ENCODE results near the gene CCDC71L.

CCDC71L gene

DNA sequence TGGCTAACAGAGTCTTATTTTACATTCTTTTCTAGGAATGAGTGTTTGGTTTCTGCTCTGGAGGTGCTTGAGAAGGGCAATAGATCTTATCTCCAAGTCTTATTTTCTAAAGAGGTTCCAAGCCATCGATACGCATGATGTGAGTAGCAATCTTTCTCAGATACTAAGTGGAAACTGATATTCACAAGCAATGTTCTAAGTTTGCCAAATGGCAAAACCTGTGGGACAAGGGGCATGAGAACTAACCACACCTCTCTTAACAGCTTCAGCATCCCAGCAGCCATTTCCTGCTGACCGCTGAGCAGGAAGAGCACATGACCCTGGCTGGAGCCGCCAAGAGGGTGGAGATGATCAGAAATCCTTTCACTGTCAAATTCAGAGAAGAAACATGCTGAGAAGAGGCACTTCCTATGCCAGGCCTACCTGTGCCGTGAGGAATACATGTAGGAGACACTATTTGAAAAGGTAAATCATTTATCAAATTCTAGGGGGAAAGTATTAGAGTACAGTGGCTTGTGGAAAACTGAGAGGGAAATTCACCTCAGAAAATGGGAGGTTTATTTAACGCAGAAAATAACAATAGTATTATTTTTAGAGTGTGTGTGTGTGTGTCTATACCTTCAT is 35.2 kb downstream of the CCDC71L start:
- TF ChIP-seq POU2F2 (IDR thresholded peaks at IDR 0.05; ENCODE audit: low read depth, low read length), result no peak
- TF ChIP-seq PAX5 (IDR thresholded peaks at IDR 0.05; ENCODE audit: insufficient read depth, low read length, severe bottlenecking), result no peak
- FAIRE-seq, result no peak
- no peak for DNase-seq (ENCODE audit: insufficient read length, low spot score)

DNA sequence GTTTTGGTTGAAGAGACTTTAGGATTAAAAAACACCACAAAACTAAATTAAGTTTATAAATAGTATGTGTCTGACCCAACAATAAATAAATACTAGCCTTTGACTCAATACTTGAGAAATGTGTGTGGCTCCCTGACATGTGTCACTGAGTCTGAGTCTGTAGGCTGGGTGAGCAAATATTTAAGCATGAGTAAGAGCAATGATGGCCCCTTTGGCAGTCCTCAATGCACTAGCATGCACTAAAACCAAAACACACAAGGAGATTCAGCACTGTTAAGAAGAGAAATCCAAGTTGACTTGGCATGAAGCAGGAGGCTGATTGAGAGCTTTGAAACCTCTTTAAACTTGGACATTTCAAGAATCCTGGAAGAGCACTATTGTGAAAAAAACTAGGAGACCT is 37.1 kb downstream of the CCDC71L start:
- TF ChIP-seq POU2F2 (IDR thresholded peaks at IDR 0.05; ENCODE audit: low read depth, low read length), result no peak
- TF ChIP-seq SPI1 (IDR thresholded peaks at IDR 0.05; ENCODE audit: low read depth, low read length), result no peak
- no peak for DNase-seq (ENCODE audit: insufficient read length, low spot score)
- FAIRE-seq, result no peak

DNA sequence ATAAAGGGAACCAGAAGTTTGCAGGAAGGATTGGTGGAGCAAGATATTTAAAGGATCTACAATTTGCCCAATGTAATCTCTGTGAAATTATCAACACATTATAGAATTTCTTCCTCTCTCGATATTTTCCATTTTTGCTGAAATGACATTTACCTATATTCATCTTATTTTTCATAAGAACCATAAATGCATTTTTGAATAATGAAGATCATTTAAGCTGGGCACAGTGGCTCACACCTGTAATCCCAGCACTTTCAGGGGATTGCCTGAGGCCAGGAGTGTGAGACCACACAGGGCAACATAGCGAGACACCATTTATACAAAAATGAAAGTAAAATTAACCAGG is 37.7 kb downstream of the CCDC71L start:
- TF ChIP-seq POLR2A (IDR thresholded peaks at IDR 0.05; ENCODE audit: low read depth, low read length) (no peak), POU2F2 (IDR thresholded peaks at IDR 0.05; ENCODE audit: low read depth, low read length) (no peak), TAF1 (IDR thresholded peaks at IDR 0.05; ENCODE audit: low read depth, low read length) (no peak), POLR2AphosphoS5 (IDR thresholded peaks at IDR 0.05; ENCODE audit: low read depth, low read length) (no peak), SPI1 (IDR thresholded peaks at IDR 0.05; ENCODE audit: low read depth, low read length) (no peak), PAX5 (IDR thresholded peaks at IDR 0.05; ENCODE audit: insufficient read depth, low read length, severe bottlenecking) (no peak)
- FAIRE-seq, result no peak
- DNase-seq (ENCODE audit: insufficient read length, low spot score), result no peak

DNA sequence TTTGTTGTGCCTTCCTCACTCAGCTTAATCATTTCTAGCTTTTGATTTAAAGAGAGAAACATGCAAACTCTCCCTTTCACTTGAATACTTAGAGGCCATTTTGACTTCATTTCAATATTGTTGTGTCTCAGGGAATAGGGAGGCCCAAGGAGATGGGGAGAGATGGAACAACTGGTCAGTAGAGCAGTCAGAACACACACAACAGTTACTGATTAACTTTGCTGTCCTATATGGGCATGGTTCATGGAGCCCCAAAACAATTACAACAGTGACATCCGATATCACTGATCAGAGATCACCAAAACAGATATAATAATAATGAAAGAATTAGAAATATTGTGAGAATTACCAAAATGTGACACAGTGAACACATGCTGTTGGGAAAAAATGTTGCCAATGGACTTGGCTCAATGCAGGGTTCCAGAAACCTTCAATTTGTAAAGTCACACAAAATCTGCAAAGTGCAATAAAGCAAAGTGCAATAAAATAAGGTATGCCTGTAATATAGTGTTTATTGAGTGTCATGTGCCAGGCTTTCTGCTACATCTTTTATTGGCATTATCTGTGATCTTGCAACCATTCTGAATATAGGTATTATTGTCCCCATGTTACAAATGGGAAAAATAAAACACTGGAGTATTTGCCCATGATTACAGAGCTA is 38.2 kb downstream of the CCDC71L start:
- no peak for FAIRE-seq
- no peak for DNase-seq (ENCODE audit: insufficient read length, low spot score)
- no peak for TF ChIP-seq POU2F2 (IDR thresholded peaks at IDR 0.05; ENCODE audit: low read depth, low read length)
- TF ChIP-seq POLR2A (IDR thresholded peaks at IDR 0.05; ENCODE audit: low read depth, low read length), result no peak
- TF ChIP-seq SPI1 (IDR thresholded peaks at IDR 0.05; ENCODE audit: low read depth, low read length), result no peak
- no peak for TF ChIP-seq TAF1 (IDR thresholded peaks at IDR 0.05; ENCODE audit: low read depth, low read length)
- TF ChIP-seq POLR2AphosphoS5 (IDR thresholded peaks at IDR 0.05; ENCODE audit: low read depth, low read length), result no peak
- TF ChIP-seq PAX5 (IDR thresholded peaks at IDR 0.05; ENCODE audit: insufficient read depth, low read length, severe bottlenecking), result no peak

DNA sequence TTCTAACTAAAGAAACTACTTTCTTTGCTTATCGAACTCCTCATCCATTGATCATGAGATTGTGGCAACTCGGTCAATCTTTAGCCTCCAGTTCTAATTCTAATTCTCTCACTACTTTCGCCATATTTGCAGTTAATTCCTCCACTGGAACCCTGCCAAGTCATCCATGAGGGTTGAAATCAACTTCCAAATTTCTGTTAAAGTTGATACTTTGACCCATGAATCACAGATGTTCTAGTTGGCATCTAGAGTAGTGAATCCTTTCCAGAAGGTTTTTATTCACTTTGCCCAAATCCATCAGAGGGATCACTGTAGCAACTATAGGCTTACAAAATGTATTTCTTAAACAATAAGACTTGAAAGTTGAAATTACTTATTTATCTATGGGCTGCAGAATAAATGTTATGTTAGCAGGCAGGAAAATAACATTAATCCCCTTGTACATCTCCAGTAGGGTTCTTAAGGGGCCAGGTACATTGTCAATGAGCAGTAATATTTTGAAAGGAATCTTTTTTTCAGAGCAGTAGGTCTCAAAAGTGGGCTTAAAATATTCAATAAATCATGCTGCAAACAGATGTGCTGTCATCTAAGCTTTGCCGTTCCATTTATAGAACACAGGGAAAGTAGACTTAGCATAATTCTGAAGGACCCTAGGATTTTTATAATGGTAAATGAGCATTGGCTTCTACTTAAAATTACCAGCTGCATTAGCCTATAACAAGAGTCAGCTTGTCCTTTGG is 39.4 kb downstream of the CCDC71L start:
- TF ChIP-seq POLR2A (IDR thresholded peaks at IDR 0.05; ENCODE audit: low read depth, low read length) (no peak), TAF1 (IDR thresholded peaks at IDR 0.05; ENCODE audit: low read depth, low read length) (no peak), SPI1 (IDR thresholded peaks at IDR 0.05; ENCODE audit: low read depth, low read length) (no peak), POU2F2 (IDR thresholded peaks at IDR 0.05; ENCODE audit: low read depth, low read length) (no peak), POLR2AphosphoS5 (IDR thresholded peaks at IDR 0.05; ENCODE audit: low read depth, low read length) (no peak), PAX5 (IDR thresholded peaks at IDR 0.05; ENCODE audit: insufficient read depth, low read length, severe bottlenecking) (no peak)
- FAIRE-seq, result no peak

DNA sequence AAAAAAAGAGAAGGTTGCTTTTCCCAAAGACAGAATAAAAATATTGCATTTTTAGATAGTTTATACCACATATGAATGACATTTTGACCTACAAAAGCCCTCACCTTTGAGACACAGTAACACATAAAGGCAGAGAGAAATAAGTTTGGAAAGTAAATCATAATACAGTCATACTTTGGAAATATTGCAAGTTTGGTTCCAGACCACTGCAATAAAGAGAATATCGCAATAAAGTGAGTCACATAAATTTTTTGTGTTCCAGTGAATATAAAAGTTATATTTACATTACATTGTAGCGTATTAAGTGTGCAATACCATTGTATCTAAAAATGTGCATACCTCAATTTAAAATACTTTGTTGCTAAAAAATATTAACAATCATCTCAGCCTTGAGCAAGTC is 40.3 kb downstream of the CCDC71L start:
- no peak for TF ChIP-seq TAF1 (IDR thresholded peaks at IDR 0.05; ENCODE audit: low read depth, low read length)
- no peak for TF ChIP-seq POU2F2 (IDR thresholded peaks at IDR 0.05; ENCODE audit: low read depth, low read length)
- TF ChIP-seq PAX5 (IDR thresholded peaks at IDR 0.05; ENCODE audit: insufficient read depth, low read length, severe bottlenecking), result no peak
- no peak for TF ChIP-seq POLR2A (IDR thresholded peaks at IDR 0.05; ENCODE audit: low read depth, low read length)
- no peak for TF ChIP-seq SPI1 (IDR thresholded peaks at IDR 0.05; ENCODE audit: low read depth, low read length)
- no peak for TF ChIP-seq POLR2AphosphoS5 (IDR thresholded peaks at IDR 0.05; ENCODE audit: low read depth, low read length)
- no peak for FAIRE-seq
- no peak for DNase-seq (ENCODE audit: insufficient read length, low spot score)

More for the DNA sequence above, 39.4 kb downstream of the CCDC71L start:
- no peak for DNase-seq (ENCODE audit: insufficient read length, low spot score)

DNA sequence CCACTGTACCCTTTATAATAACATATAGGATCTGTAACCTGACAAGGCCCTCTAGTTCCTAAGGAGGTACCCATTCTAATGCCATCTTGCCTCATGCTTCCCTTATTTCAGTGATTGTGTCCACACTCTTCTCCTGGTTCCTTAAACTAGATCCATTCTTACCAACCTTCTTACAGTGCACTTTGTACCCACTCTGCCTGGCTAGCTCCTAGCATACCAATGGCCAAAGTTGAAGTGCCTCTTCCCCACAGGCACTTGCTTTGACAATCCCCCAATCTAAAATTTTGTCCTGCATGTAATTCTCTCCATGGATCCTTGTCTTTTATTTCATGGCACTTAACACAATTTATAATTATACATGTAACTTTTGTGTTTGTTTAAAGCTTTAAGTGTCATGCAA is 40.9 kb downstream of the CCDC71L start:
- FAIRE-seq (no peak), DNase-seq (ENCODE audit: insufficient read length, low spot score) (no peak)
- no peak for TF ChIP-seq POLR2AphosphoS5 (IDR thresholded peaks at IDR 0.05; ENCODE audit: low read depth, low read length)
- no peak for TF ChIP-seq SPI1 (IDR thresholded peaks at IDR 0.05; ENCODE audit: low read depth, low read length)
- TF ChIP-seq POU2F2 (IDR thresholded peaks at IDR 0.05; ENCODE audit: low read depth, low read length), result no peak
- no peak for TF ChIP-seq PAX5 (IDR thresholded peaks at IDR 0.05; ENCODE audit: insufficient read depth, low read length, severe bottlenecking)
- TF ChIP-seq POLR2A (IDR thresholded peaks at IDR 0.05; ENCODE audit: low read depth, low read length), result no peak
- no peak for TF ChIP-seq TAF1 (IDR thresholded peaks at IDR 0.05; ENCODE audit: low read depth, low read length)

DNA sequence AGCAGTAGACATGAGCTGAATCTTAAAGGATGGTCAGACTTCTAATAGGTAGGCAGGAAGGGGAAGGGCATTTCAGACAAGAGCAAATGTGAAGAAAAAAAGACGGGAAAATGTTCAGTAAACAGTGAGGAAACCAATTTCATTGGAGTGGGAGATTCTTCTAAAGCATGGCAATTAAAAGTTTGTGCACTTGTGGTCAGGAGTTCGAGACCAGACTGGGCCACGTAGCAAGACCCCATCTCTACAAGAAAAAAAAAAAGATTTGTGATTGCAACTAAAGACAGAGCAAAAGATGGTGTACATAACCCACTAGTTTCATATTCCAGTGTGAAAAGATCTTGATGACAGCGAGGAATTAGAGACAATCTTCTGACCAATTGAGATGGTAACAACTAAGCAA is 41.7 kb downstream of the CCDC71L start:
- TF ChIP-seq TAF1 (IDR thresholded peaks at IDR 0.05; ENCODE audit: low read depth, low read length) (no peak), POLR2AphosphoS5 (IDR thresholded peaks at IDR 0.05; ENCODE audit: low read depth, low read length) (no peak), POU2F2 (IDR thresholded peaks at IDR 0.05; ENCODE audit: low read depth, low read length) (no peak), SPI1 (IDR thresholded peaks at IDR 0.05; ENCODE audit: low read depth, low read length) (no peak), PAX5 (IDR thresholded peaks at IDR 0.05; ENCODE audit: insufficient read depth, low read length, severe bottlenecking) (no peak), POLR2A (IDR thresholded peaks at IDR 0.05; ENCODE audit: low read depth, low read length) (no peak)
- FAIRE-seq (no peak), DNase-seq (ENCODE audit: insufficient read length, low spot score) (no peak)

DNA sequence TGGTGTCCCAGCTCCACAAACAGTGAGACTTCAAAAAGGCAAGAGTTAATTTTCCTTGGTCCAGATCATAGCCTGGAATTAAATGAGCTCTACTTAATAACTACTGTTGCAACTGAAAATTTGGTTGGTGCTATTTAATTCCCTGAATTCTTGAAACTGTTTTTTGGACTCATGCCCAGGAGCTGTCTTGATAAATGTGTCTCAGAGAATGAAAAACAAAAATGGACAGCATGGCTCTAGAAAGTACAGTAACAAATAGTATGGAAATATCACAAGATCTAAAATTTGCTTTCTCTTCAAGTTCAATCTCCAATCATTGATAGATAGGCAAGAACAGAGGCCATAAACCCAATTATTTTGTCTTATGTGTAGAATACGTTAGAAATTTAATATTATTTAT is 42.5 kb downstream of the CCDC71L start:
- TF ChIP-seq PAX5 (IDR thresholded peaks at IDR 0.05; ENCODE audit: insufficient read depth, low read length, severe bottlenecking) (no peak), POU2F2 (IDR thresholded peaks at IDR 0.05; ENCODE audit: low read depth, low read length) (no peak), POLR2AphosphoS5 (IDR thresholded peaks at IDR 0.05; ENCODE audit: low read depth, low read length) (no peak), POLR2A (IDR thresholded peaks at IDR 0.05; ENCODE audit: low read depth, low read length) (no peak), SPI1 (IDR thresholded peaks at IDR 0.05; ENCODE audit: low read depth, low read length) (no peak), TAF1 (IDR thresholded peaks at IDR 0.05; ENCODE audit: low read depth, low read length) (no peak)
- DNase-seq (ENCODE audit: insufficient read length, low spot score), result no peak
- no peak for FAIRE-seq

Data from GM12891 (cell line).